GM03348 (cell line): ENCODE data around the gene PCBP3.
"Not testable (repeated sequence)": the region's sequence is repeated elsewhere in the genome, so short reads cannot be mapped to it uniquely, and the experiment has no call there.

Experiments used
- DNase-seq: peaks from one replicate; pipeline ENCODE4 v3.0.0; 2012; ENCODE audit warnings: low spot score

PCBP3 gene

GRCh38 chr21:45788198-45788597 lies 144.7 kb downstream of the PCBP3 start:
- no peak for DNase-seq

GRCh38 chr21:45788637-45789506 lies 145.3 kb downstream of the PCBP3 start:
- DNase-seq, result no peak

- DNase-seq, result no peak
These were observed 146.9 kb downstream of the PCBP3 start for GRCh38 chr21:45790427-45790826.

DNA sequence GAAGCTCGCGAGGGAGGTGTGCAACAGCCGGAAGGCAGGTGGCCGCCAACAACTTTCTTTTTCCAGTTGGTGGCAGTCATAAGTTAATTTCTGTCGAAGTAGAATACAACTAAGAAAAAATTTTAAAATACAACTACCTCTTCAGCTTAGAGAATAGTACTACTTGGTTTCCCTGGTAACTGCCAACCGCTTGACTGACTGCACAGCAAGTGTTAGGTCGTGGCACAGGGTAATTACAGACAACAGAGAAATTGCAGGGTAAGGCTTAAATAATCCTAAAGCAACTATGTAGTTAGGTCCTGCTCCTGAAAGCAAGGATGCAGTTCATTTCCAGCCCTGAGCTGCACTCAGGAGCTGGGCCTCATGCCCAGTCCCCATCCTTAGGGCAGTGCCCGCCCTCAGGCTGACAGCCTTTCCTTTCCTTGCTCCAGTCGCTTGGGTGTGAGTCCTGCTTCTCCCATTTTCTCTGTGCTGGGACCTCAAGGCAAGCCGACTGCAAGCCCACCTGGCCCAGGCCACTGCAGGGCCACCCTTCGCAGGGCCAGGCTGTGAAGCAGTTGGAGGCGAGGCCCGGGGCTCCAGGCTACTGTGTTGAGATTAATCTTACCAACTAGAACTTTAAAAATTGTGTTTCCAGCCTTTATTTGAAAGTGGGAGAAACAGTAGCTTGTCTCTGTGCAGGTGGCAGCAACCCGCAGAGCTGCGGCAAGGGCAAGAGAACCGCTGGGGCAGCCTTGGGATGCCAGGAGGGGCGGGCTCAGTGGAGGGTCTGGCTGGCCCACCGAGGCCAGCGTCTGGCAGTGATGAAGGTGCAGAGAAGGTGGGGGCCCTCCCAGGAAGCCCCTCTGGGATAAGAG lies 148.3 kb downstream of the PCBP3 start:
- DNase-seq, result no peak

DNA sequence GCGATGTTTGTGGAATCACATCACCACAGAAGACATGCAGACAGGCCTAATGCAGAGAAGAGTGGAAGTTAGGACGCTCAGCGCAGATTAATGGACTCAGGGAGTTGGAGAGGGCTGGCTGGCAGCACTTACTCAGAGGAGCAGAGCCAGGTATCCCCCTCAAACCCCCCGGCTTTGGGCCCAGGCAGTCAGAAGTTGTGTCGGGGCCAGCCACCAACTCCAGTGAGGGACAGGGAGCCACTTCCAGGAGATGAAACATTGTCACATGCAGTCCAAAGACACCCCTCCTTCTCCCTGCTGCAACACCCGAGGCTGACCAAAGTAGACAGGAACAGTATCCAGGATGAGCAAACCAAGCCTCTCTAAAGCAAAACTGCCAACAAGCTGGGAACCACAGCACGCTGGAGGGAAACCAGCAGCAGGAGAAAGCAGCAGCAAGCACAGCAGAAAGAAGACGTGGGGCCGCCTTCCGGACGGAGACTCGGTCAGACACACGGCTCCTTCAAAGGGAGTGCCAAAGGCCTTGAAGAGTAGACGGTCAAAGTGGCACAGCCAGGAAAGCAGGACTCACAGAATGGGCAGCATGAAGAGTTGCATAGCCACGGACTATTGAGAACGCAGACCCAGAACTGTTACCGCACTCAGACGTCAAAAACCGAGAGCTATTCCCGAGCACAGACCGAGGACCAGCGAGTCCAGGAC lies 149.3 kb downstream of the PCBP3 start:
- DNase-seq, result no peak

DNA sequence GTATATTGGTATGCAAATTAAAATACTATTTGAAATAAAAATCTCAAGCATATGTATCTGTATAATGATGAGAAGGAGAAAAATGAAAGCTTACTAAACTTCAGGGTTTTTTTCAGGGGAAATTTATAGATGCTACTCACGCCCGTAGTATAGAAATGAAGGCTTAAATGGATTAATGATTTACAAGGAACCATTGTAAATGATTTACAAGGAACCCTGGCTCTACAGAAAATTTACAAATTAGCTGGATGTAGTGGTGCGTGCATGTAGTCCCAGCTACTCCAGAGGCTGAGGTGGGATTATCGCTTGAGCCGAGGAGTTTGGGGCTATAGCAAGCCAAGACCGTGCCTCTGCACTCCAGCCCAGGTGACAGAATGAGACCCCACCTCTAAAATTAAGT lies 150.5 kb downstream of the PCBP3 start:
- DNase-seq, result no peak

DNA sequence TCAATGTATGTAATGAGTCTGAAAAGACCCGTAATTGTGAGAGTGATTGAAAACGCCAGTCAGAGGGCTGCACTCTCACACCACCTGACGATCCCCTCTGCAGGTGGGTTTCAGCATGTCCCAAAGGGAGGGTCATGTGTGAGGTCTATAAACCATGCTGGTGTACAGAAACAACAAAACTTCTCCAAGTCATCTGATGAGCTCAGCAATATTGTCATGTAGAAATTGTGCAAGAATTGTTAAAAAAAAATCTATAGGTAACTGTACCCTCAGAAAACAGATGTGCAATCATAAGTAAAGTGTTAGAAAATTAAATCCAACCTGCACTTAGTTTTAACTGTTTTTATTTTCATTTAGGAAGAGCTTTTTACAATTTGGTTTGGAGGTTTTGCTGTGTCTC lies 152.5 kb downstream of the PCBP3 start:
- DNase-seq, result no peak

DNA sequence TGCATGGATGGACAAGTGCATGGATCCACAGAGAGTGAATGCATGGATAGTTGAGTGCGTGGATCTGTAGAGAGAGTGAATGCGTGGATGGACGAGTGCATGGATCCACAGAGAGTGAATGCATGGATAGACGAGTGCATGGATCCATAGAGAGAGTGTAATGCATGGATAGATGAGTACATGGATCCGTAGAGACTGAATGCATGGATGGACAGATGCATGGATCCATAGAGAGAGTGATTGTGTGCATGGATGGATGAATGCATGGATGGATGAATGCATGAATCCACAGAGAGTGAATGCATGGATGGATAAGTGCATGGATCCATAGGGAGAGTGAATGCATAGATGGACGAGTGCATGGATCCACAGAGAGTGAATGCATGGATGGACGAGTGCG lies 153.8 kb downstream of the PCBP3 start:
- no peak for DNase-seq

- no peak for DNase-seq
These were observed 156.3 kb downstream of the PCBP3 start for GRCh38 chr21:45799765-45800338.

DNA sequence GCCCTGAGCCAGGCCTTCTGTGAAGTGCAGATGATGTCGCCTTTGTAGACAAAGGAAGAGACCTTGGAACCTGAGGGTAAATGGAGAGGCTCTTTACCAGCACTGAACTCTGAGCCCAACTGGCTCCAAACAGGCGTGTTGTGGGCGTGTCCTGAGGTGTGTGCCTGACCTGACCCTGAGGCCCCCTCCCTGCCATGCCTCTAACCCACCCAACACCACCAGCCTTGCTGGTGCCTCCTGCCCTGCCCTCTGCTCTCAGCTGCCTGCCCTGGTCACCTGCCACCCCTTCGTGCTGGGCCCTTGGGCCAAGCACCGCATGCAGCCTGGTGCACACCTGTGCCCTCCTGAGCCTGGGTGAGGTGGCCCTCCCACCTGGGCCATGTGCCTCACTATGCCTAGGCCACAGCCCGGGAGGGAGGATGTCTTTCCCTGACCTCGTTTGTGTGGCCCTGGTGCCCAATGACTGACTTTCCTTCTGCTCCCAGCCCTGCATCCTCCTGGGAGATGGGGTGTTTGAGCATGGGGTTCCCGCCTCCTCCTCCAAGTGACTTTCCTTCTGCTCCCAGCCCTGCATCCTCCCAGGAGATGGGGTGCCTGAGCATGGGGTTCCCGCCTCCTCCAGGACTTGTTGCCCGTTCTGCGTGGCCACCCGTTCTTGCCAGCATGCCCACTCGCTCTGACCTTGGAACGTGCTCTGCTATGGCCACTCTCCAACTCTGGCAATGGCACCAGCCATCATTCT lies 157.0 kb downstream of the PCBP3 start:
- no peak for DNase-seq

DNA sequence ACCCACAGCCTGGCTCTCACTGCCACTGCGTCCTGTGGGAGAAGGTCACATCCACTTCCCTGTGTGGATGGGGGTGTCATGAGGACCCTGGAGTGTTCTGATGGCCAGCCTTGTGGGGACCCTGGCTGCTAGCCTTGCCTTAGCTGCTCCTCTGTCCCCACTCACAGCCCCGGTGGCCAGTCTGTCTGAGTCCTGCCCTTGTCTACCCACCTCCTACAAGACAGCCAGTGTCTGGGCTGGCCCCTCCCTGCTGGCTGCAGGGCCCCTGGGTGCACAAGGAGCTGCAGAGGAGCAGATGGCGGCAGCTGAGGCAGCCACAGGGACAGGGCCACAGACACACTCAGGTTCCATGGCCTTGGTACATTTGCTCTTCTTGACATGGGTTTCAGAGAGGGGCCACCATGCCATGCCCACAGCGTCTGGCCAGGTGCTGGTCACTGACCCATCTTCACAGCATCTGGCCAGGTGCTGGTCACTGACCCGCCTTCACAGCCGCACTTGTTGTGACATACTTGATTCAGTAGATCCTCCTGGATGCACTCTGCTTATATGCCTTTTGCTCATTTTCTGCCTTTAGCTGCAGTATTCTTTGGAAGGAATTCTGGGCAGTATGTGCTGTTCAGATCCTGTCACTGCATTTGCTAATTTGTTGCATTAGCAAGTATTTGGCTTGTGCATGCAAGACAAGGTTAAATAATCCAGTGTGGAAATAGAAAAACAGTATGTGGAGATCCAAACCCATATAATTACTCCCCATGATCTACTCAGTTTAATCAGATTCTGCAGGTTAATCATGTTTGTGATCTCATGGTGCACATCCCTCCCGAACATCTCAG lies 157.8 kb downstream of the PCBP3 start:
- DNase-seq, result no peak

- DNase-seq, result no peak
These were observed 158.5 kb downstream of the PCBP3 start for GRCh38 chr21:45801989-45802388.

GRCh38 chr21:45802425-45802824 lies 158.9 kb downstream of the PCBP3 start:
- no peak for DNase-seq

- DNase-seq, result no peak
These were observed 159.6 kb downstream of the PCBP3 start for GRCh38 chr21:45802956-45803617.

DNA sequence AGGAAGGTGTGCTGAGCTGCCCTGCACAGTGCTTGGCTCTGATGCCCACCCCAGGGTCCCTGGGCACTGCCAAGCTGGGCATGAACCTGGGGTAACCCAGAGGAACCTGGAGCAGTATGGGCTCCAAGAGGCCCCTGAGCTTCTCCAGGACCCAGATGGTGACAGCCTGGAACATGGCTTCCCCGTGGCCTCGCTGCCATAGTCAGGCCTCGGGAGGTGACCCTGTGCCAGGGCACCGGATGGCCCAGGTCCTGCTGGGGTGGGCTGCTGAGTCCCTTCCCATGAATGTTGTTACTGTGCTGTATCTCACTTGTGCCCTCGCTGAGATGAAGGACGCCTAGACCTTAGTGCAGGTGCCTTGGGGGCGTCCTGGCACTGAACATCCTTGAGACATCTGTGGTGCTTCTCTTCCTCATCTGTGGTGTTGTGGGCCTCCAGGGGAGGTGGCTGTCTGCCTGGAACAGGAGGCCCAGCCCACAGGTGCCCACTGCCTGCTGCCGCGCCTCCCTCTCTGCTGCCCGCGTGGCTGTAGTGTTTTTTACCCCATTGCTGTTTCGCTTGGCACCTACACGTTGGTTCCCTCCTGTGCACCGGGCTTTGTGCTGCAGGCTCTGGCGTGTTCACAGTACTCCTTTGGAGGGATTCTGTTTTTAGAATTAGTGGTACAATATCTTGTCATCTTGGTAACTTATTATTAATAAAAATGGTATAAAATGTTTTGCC lies 160.3 kb downstream of the PCBP3 start:
- no peak for DNase-seq

- DNase-seq, result no peak
These were observed 161.3 kb downstream of the PCBP3 start for GRCh38 chr21:45804809-45805313.

DNA sequence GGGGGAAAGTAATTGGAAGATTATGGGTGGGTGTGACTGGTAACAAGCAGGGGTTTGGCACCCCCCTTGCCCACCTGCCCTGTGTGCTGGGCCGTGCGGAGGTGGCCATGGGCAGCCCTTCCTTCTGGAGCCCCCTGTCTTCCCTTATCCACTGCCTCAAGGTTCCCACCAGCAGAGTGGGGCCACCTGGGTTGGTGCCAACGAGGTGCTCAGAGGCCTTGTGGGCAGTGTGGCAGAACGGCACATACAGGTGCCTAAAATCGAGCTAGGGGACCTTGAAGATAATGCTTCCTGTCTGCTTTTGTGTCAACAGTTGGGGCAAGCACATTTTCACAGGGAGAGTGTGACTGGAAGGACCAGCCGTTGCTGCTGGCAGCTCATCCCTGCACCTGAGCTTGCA lies 161.8 kb downstream of the PCBP3 start:
- no peak for DNase-seq

- no peak for DNase-seq
These were observed 162.5 kb downstream of the PCBP3 start for GRCh38 chr21:45806042-45806441.

DNA sequence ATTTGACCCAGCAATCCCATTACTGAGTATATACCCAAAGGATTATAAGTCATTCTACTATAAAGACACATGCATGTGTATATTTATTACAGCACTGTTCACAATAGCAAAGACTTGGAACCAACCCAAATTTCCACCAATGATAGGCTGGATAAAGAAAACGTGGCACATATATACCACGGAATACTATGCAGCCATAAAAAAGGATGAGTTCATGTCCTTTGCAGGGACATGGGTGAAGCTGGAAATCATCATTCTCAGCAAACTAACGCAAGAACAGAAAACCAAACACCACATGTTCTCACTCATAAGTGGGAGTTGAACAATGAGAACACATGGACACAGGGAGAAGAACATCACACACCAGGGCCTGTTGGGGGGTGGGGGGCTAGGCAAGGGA lies 165.1 kb downstream of the PCBP3 start:
- DNase-seq, result not testable (repeated sequence)
